22Rv1 (cell line): ENCODE results near the gene TLR5.

Experiments
- CTCF ChIP-seq: fragments of 450-650 bp; IDR thresholded peaks from 2 replicates; pipeline ENCODE4 v1.5.1; 2017; ENCODE audit warnings: mild to moderate bottlenecking
- ZFX ChIP-seq: fragments of 450-650 bp; IDR thresholded peaks from 2 replicates; pipeline ENCODE4 v1.6.1; 2017; ENCODE audit warnings: antibody characterized with exemption, borderline replicate concordance

DNA sequence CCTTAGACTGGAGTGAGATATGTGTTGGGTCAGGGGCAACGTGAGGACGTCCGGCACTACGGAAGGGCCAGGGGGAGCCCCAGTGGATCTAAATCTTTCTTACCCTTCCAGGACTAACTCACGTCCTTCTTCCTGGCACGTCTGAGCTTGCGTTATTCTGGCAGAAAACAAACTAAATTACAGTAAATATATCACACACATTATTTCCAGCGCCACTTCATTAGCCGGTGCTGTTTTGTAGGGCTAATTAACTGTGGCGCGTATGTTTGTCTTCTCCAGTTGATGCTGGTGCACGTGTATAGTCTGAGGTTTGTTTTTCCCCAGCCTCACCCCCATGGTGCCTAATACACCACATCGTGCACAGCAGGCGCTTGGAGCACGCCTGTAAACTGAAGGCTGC, 59.2 kb downstream of the TLR5 start:
- TF ChIP-seq CTCF (no peak), ZFX (no peak)
